NCI-H1436 (cell line): ENCODE measurements around the gene ELL3.

Source experiments
- DNase-seq: peaks from one replicate; lab custom pipeline; 2025; lab: John Stamatoyannopoulos, UW

ELL3 gene

DNA sequence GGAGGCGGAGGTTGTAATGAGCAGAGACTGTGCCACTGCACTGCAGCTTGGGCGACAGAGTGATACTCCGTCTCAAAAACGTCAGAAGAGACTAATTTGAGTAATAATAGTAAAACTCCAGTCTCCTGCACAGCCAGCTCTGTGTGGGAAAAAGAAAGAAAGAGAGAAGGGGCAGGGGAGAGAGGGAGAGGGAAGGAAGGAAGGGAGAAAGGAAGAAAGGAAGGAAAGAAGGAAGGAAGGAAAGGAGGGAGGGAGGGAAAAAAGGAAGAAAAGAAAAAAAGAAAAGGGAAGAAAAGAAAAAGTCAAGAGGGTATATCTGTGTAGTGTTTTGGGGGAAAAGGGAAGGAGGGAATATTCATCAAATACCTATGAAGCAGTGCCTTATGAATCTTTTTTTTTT is 53.6 kb downstream of the ELL3 start:
- no peak for DNase-seq
